Activated T-helper 1 cell treated with anti-CD3 and anti-CD28 coated beads, Interleukin-12 subunit alpha, Interleukin-12 subunit beta, Interleukin-2, Interleukin-4 antibody, amounts not matched to agents 30 ng/mL and 10 ng/mL and 1 ng/mL, durations not matched to agents 14 hours and 24 hours and 36 hours (primary cell): ENCODE data around the gene FTH1. TPM values are rescaled to one million over a fixed set of nuclear protein-coding genes. Genes with fewer than 3 reads are reported as not detected.

ENCODE experiments used
- DNase-seq: peaks from one replicate; pipeline ENCODE4 v3.0.0; 2021; ENCODE audit warnings: low spot score
- H3K27ac Mint-ChIP-seq: one replicate; pipeline ENCODE4 v1.8.0; 2021; ENCODE audit warnings: mild to moderate bottlenecking, mixed read lengths
- H3K27me3 Mint-ChIP-seq: one replicate; pipeline ENCODE4 v1.8.0; 2022; ENCODE audit warnings: mild to moderate bottlenecking, moderate library complexity, mixed read lengths; ENCODE audit not compliant: insufficient read depth
- H3K36me3 Mint-ChIP-seq: one replicate; pipeline ENCODE4 v1.8.0; 2021; ENCODE audit warnings: low read depth, mixed read lengths
- H3K4me1 Mint-ChIP-seq: one replicate; pipeline ENCODE4 v1.8.0; 2021; ENCODE audit warnings: low read depth, mixed read lengths
- H3K4me3 Mint-ChIP-seq: one replicate; pipeline ENCODE4 v1.8.0; 2021; ENCODE audit warnings: mild to moderate bottlenecking, moderate library complexity, mixed read lengths
- H3K9me3 Mint-ChIP-seq: one replicate; pipeline ENCODE4 v1.8.0; 2021; ENCODE audit warnings: mixed read lengths
- intact Hi-C: fragments of 100-400 bp; cut with micrococcal nuclease; formaldehyde crosslinking; loops from one replicate; pipeline ENCODE4 v1.15.1; 2024
- total RNA-seq: library from RNA; stranded (reverse); gene quantifications from 2 replicates; pipeline ENCODE4 v1.2.3, GENCODE V29; 2022

FTH1 gene
- total RNA-seq, 1 donor from 2014 or later: 580 TPM

- Mint-ChIP-seq H3K27me3 (peaks cover 3% of the 10 kb centered on the region), H3K36me3 (peaks cover 10% of the 10 kb centered on the region), H3K4me3 (no peak overlapping the region), H3K9me3 (peaks cover 9% of the 10 kb centered on the region), H3K4me1 (no peaks in the 10 kb centered on the region), H3K27ac (no peak overlapping the region)
- no peak for DNase-seq
- intact Hi-C loops: no loop called here
Measured at GRCh38 chr11:62000539-62001446, 33.4 kb upstream of the FTH1 start.

GRCh38 chr11:61999141-61999975 is 31.9 kb upstream of the FTH1 start:
- peaks cover 3% of the 10 kb centered on the region for H3K27me3 Mint-ChIP-seq
- no peak for DNase-seq
- intact Hi-C loops: no loop called here
- peaks cover 9% of the 10 kb centered on the region for H3K9me3 Mint-ChIP-seq
- H3K36me3 Mint-ChIP-seq: peaks cover 10% of the 10 kb centered on the region
- H3K4me3 Mint-ChIP-seq: no peak overlapping the region
- H3K27ac Mint-ChIP-seq: no peak overlapping the region
- H3K4me1 Mint-ChIP-seq: no peaks in the 10 kb centered on the region

GRCh38 chr11:61996933-61997332 is 29.5 kb upstream of the FTH1 start:
- Mint-ChIP-seq H3K9me3 (peaks cover 14% of the 10 kb centered on the region), H3K4me1 (no peaks in the 10 kb centered on the region), H3K4me3 (no peak overlapping the region), H3K27ac (no peak overlapping the region), H3K36me3 (peaks cover 10% of the 10 kb centered on the region), H3K27me3 (no peaks in the 10 kb centered on the region)
- intact Hi-C loops: no loop called here
- DNase-seq: no peak

GRCh38 chr11:61994981-61995380 is 27.5 kb upstream of the FTH1 start:
- Mint-ChIP-seq H3K36me3 (peaks cover 10% of the 10 kb centered on the region), H3K4me3 (no peak overlapping the region), H3K27ac (no peak overlapping the region), H3K27me3 (peaks cover 2% of the 10 kb centered on the region), H3K4me1 (no peaks in the 10 kb centered on the region), H3K9me3 (peaks cover 17% of the 10 kb centered on the region)
- DNase-seq: no peak
- intact Hi-C loops: no loop called here

GRCh38 chr11:61985869-61986268 is 18.4 kb upstream of the FTH1 start:
- Mint-ChIP-seq H3K4me1 (peaks cover 4% of the 10 kb centered on the region), H3K27ac (no peak overlapping the region), H3K4me3 (no peak overlapping the region), H3K9me3 (peaks cover 23% of the 10 kb centered on the region), H3K27me3 (peaks cover 9% of the 10 kb centered on the region), H3K36me3 (peaks cover 1% of the 10 kb centered on the region)
- no peak for DNase-seq
- intact Hi-C loops: no loop called here

GRCh38 chr11:61983419-61983818 is 16.0 kb upstream of the FTH1 start:
- H3K4me3 Mint-ChIP-seq: no peak overlapping the region
- peaks cover 4% of the 10 kb centered on the region for H3K4me1 Mint-ChIP-seq
- DNase-seq: no peak
- peaks cover 22% of the 10 kb centered on the region for H3K9me3 Mint-ChIP-seq
- H3K27me3 Mint-ChIP-seq: no peaks in the 10 kb centered on the region
- H3K27ac Mint-ChIP-seq: no peak overlapping the region
- H3K36me3 Mint-ChIP-seq: peaks cover 1% of the 10 kb centered on the region
- intact Hi-C loops: no loop called here

GRCh38 chr11:61980783-61981541 is 13.5 kb upstream of the FTH1 start:
- H3K27ac Mint-ChIP-seq: no peak overlapping the region
- intact Hi-C loops: no loop called here
- no peak overlapping the region for H3K4me3 Mint-ChIP-seq
- peaks cover 4% of the 10 kb centered on the region for H3K9me3 Mint-ChIP-seq
- H3K36me3 Mint-ChIP-seq: no peaks in the 10 kb centered on the region
- H3K4me1 Mint-ChIP-seq: peaks cover 5% of the 10 kb centered on the region
- no peaks in the 10 kb centered on the region for H3K27me3 Mint-ChIP-seq
- no peak for DNase-seq

- H3K9me3 Mint-ChIP-seq: no peaks in the 10 kb centered on the region
- intact Hi-C loops: no loop called here
- H3K27me3 Mint-ChIP-seq: no peaks in the 10 kb centered on the region
- no peaks in the 10 kb centered on the region for H3K36me3 Mint-ChIP-seq
- no peak overlapping the region for H3K27ac Mint-ChIP-seq
- no peak for DNase-seq
- no peak overlapping the region for H3K4me3 Mint-ChIP-seq
- peaks cover 17% of the 10 kb centered on the region for H3K4me1 Mint-ChIP-seq
Measured at GRCh38 chr11:61978703-61979661, 11.5 kb upstream of the FTH1 start.

GRCh38 chr11:61976813-61977475 is 9.5 kb upstream of the FTH1 start:
- H3K27ac Mint-ChIP-seq: no peak overlapping the region

GRCh38 chr11:61976420-61976800 is 9.0 kb upstream of the FTH1 start:
- Mint-ChIP-seq H3K27ac (no peak overlapping the region), H3K4me1 (peaks cover 39% of the 10 kb centered on the region), H3K9me3 (no peaks in the 10 kb centered on the region), H3K36me3 (no peaks in the 10 kb centered on the region), H3K27me3 (no peaks in the 10 kb centered on the region), H3K4me3 (no peak overlapping the region)
- intact Hi-C loops: no loop called here
- DNase-seq: no peak

More at GRCh38 chr11:61976813-61977475, 9.5 kb upstream of the FTH1 start:
- no peaks in the 10 kb centered on the region for H3K9me3 Mint-ChIP-seq
- no peak overlapping the region for H3K4me3 Mint-ChIP-seq
- DNase-seq: no peak
- intact Hi-C loops: no loop called here
- no peaks in the 10 kb centered on the region for H3K27me3 Mint-ChIP-seq
- H3K4me1 Mint-ChIP-seq: peaks cover 34% of the 10 kb centered on the region
- no peaks in the 10 kb centered on the region for H3K36me3 Mint-ChIP-seq

GRCh38 chr11:61975638-61976419 is 8.4 kb upstream of the FTH1 start:
- Mint-ChIP-seq H3K4me3 (no peak overlapping the region), H3K27me3 (no peaks in the 10 kb centered on the region), H3K4me1 (peaks cover 40% of the 10 kb centered on the region), H3K9me3 (no peaks in the 10 kb centered on the region), H3K36me3 (no peaks in the 10 kb centered on the region), H3K27ac (peak overlapping the region; percentile 12)
- intact Hi-C loops: no loop called here
- no peak for DNase-seq
